ENCODE results near the gene OVOL3. TPM values are rescaled to one million over a fixed set of nuclear protein-coding genes. Genes with fewer than 3 reads are reported as not detected.
A peak's percentile ranks its signal among the peaks of the same experiment; 100 is the strongest.

Gene OVOL3
- total RNA-seq, 1 donor from 2014 or later: not detected

DNA sequence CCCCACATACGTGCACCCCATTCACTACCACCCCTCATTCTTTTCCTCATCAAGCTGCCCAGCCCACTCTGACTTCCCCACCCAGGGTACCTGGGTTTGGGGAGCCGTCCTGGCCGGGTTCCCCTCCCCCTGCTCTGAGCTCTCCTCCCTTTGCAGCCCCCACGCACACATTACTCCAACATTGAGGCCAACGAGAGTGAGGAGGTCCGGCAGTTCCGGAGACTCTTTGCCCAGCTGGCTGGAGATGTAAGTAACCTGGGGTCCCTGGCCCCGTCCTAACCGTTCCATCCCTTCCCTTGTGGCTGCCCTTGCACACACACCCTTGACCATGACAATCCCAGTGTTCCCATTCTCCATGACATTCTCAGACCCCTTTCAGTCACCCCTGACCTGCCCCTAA is 31.6 kb downstream of the OVOL3 start:
- H3K4me3 Mint-ChIP-seq: peak overlapping the region; percentile 41
- H3K4me1 Mint-ChIP-seq: peaks cover 9% of the 10 kb centered on the region
- no peaks in the 10 kb centered on the region for H3K27me3 Mint-ChIP-seq (ENCODE audit: low read depth)
- H3K36me3 Mint-ChIP-seq: peaks cover 43% of the 10 kb centered on the region
- no peak for DNase-seq (ENCODE audit: low spot score in 2 of 2, unreplicated experiment in 2 of 2)
- no peak overlapping the region for H3K27ac Mint-ChIP-seq
- no peaks in the 10 kb centered on the region for H3K9me3 Mint-ChIP-seq
- TF ChIP-seq, protein P1, sequence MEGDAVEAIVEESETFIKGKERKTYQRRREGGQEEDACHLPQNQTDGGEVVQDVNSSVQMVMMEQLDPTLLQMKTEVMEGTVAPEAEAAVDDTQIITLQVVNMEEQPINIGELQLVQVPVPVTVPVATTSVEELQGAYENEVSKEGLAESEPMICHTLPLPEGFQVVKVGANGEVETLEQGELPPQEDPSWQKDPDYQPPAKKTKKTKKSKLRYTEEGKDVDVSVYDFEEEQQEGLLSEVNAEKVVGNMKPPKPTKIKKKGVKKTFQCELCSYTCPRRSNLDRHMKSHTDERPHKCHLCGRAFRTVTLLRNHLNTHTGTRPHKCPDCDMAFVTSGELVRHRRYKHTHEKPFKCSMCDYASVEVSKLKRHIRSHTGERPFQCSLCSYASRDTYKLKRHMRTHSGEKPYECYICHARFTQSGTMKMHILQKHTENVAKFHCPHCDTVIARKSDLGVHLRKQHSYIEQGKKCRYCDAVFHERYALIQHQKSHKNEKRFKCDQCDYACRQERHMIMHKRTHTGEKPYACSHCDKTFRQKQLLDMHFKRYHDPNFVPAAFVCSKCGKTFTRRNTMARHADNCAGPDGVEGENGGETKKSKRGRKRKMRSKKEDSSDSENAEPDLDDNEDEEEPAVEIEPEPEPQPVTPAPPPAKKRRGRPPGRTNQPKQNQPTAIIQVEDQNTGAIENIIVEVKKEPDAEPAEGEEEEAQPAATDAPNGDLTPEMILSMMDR (IDR thresholded peaks at IDR 0.05; ENCODE audit: unreplicated experiment): no peak

DNA sequence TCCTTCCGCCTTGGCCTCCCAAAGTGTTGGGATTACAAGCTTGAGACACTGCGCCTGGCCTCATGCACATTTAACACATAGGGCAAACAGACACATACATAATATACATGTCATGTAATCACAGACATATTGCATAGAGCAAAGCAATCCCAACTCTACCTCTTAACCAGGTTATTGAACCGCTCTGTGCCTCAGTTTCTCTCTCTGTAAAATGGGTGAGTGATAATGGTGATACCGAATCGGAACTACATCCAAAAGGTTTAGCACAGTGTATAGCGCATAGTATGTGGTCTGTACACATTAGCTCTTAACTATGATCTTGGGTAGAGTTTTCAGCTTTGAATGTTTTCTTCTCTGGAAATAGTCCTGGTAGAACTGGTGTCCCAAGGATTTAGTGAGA is 33.7 kb downstream of the OVOL3 start:
- no peaks in the 10 kb centered on the region for H3K27me3 Mint-ChIP-seq (ENCODE audit: low read depth)
- no peak overlapping the region for H3K27ac Mint-ChIP-seq
- no peak overlapping the region for H3K4me3 Mint-ChIP-seq
- no peaks in the 10 kb centered on the region for H3K9me3 Mint-ChIP-seq
- TF ChIP-seq, protein P1 (IDR thresholded peaks at IDR 0.05; ENCODE audit: unreplicated experiment): no peak
- H3K36me3 Mint-ChIP-seq: peaks cover 52% of the 10 kb centered on the region
- H3K4me1 Mint-ChIP-seq: peaks cover 9% of the 10 kb centered on the region
- DNase-seq (ENCODE audit: low spot score in 2 of 2, unreplicated experiment in 2 of 2): no peak

DNA sequence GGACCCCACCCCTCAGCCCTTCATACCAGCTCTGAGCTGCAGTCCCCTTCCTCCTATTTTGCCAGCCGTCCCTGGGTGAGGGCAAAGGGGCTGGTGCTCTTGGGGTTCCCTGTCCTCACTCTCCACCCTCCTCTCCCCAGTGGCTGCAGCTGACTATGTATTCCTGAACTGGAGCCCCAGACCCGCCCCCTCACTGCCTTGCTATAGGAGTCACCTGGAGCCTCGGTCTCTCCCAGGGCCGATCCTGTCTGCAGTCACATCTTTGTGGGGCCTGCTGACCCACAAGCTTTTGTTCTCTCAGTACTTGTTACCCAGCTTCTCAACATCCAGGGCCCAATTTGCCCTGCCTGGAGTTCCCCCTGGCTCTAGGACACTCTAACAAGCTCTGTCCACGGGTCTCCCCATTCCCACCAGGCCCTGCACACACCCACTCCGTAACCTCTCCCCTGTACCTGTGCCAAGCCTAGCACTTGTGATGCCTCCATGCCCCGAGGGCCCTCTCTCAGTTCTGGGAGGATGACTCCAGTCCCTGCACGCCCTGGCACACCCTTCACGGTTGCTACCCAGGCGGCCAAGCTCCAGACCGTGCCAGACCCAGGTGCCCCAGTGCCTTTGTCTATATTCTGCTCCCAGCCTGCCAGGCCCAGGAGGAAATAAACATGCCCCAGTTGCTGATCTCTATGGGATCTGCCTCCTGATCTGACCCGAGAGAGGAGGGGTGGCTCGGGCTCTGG is 38.9 kb downstream of the OVOL3 start:
- Mint-ChIP-seq H3K9me3 (no peaks in the 10 kb centered on the region), H3K27me3 (ENCODE audit: low read depth) (no peaks in the 10 kb centered on the region), H3K4me1 (no peaks in the 10 kb centered on the region), H3K36me3 (peaks cover 40% of the 10 kb centered on the region), H3K4me3 (no peak overlapping the region), H3K27ac (peak overlapping the region; percentile 9)
- TF ChIP-seq, protein P1 (IDR thresholded peaks at IDR 0.05; ENCODE audit: unreplicated experiment): no peak
- no peak for DNase-seq (ENCODE audit: low spot score in 2 of 2, unreplicated experiment in 2 of 2)

DNA sequence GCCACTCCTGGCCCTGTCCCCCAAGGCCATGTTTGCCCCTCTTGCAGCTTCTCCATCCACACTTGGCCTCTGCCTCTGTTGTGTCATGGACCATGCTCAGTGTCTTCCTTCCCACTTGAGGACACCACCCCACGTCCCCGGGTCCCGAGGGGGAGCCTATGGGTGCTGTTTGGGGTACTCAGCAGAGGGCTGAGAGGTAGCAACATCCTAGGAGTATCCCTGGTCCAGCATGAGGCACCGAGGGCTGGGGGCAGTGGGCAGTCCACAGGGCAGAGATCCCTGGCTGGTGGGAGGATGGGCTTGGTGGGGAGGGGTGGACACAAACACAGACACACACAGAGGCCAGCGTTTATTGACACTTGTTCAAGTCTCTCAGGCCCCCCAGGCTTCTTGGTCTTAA is 39.6 kb downstream of the OVOL3 start:
- no peak for DNase-seq (ENCODE audit: low spot score in 2 of 2, unreplicated experiment in 2 of 2)
- H3K27ac Mint-ChIP-seq: peak overlapping the region; percentile 9
- peaks cover 37% of the 10 kb centered on the region for H3K36me3 Mint-ChIP-seq

DNA sequence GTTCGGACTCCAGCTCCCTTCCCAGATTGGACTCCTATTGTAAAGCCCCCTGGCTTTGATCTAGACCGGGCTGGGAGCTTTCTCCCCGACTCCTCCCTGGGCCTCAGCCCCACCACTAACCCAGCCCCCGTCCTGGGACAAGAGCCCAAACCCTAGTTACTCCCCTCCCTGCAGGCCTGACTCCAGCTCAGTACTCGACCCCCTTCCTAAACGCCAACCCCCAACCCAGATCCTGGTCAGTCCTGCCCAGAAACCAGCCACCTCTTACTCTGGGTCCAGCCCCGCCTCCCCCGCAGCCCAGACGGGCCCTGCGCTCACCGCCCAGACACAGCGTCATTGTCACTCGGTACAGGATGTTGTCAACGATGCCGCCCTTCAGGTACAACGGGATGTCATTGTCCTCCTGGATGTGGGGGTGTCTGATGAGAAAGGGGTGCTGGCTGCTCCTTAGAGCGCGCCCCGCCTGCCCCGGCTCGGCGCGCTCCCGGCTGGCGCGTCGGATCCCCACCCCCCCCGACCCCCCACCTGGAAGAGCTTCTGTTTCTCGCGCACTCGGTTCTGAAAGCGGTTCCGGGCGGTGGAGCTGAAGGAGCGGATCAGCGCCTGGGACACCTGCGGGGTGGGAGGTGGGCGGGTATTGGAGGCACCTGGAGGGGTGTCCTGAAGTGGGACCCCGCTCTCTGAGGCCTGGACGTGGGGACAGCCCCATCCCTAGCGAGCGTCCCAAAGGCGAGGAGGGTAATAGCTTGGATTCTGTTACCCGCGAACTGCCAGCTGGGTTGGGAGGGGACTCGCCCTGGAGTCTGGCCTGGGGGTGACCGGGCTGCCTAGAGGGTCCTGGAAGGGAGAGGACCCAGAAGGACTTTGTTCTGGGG is 40.4 kb downstream of the OVOL3 start:
- no peaks in the 10 kb centered on the region for H3K9me3 Mint-ChIP-seq
- H3K27me3 Mint-ChIP-seq (ENCODE audit: low read depth): no peaks in the 10 kb centered on the region
- H3K4me3 Mint-ChIP-seq: no peak overlapping the region
- H3K36me3 Mint-ChIP-seq: peaks cover 29% of the 10 kb centered on the region
- TF ChIP-seq, protein P1 (IDR thresholded peaks at IDR 0.05; ENCODE audit: unreplicated experiment): no peak
- H3K4me1 Mint-ChIP-seq: no peaks in the 10 kb centered on the region
- DNase-seq (ENCODE audit: low spot score in 2 of 2, unreplicated experiment in 2 of 2): no peak
- H3K27ac Mint-ChIP-seq: no peak overlapping the region

More for the DNA sequence above, 39.6 kb downstream of the OVOL3 start:
- Mint-ChIP-seq H3K4me1 (no peaks in the 10 kb centered on the region), H3K27me3 (ENCODE audit: low read depth) (no peaks in the 10 kb centered on the region), H3K4me3 (no peak overlapping the region), H3K9me3 (no peaks in the 10 kb centered on the region)
- TF ChIP-seq, protein P1 (IDR thresholded peaks at IDR 0.05; ENCODE audit: unreplicated experiment): no peak

All from mesothelial cell of epicardium (in vitro differentiated cells).